ENCODE data around the gene CCDC83. TPM values are rescaled to one million over a fixed set of nuclear protein-coding genes. Genes with fewer than 3 reads are reported as not detected.
A peak's percentile ranks its signal among the peaks of the same experiment; 100 is the strongest.

The CCDC83 gene
- total and polyA plus RNA-seq, 2 experiments from 2014 or later, result not detected

GRCh38 chr11:85945788-85946187 is 90.6 kb downstream of the CCDC83 start:
- no peak for TF ChIP-seq CTCF (IDR thresholded peaks at IDR 0.05; ENCODE audit: low read depth, low read length)
- no peaks in the 10 kb centered on the region for H3K4me1 ChIP-seq (ENCODE audit: low read depth)
- peak in 1 of 2 donors; percentile 22 for DNase-seq (ENCODE audit: low read depth in 1 of 2, low spot score in 1 of 2)
- no peak overlapping the region for H3K27ac ChIP-seq
- H3K27me3 ChIP-seq, result no peaks in the 10 kb centered on the region
- no peaks in the 10 kb centered on the region for H3K36me3 ChIP-seq
- H3K9me3 ChIP-seq (ENCODE audit: low read depth), result no peaks in the 10 kb centered on the region
- H3K4me3 ChIP-seq, result no peak overlapping the region

- DNase-seq (ENCODE audit: low read depth in 1 of 2, low spot score in 1 of 2), result peak in 1 of 2 donors; percentile 52
- TF ChIP-seq CTCF (IDR thresholded peaks at IDR 0.05; ENCODE audit: low read depth, low read length), result no peak
- H3K27me3 ChIP-seq, result no peaks in the 10 kb centered on the region
- no peaks in the 10 kb centered on the region for H3K4me1 ChIP-seq (ENCODE audit: low read depth)
- no peak overlapping the region for H3K27ac ChIP-seq
- H3K36me3 ChIP-seq, result no peaks in the 10 kb centered on the region
- H3K4me3 ChIP-seq, result no peak overlapping the region
- no peaks in the 10 kb centered on the region for H3K9me3 ChIP-seq (ENCODE audit: low read depth)
These were observed 91.0 kb downstream of the CCDC83 start for GRCh38 chr11:85946221-85946620.

DNA sequence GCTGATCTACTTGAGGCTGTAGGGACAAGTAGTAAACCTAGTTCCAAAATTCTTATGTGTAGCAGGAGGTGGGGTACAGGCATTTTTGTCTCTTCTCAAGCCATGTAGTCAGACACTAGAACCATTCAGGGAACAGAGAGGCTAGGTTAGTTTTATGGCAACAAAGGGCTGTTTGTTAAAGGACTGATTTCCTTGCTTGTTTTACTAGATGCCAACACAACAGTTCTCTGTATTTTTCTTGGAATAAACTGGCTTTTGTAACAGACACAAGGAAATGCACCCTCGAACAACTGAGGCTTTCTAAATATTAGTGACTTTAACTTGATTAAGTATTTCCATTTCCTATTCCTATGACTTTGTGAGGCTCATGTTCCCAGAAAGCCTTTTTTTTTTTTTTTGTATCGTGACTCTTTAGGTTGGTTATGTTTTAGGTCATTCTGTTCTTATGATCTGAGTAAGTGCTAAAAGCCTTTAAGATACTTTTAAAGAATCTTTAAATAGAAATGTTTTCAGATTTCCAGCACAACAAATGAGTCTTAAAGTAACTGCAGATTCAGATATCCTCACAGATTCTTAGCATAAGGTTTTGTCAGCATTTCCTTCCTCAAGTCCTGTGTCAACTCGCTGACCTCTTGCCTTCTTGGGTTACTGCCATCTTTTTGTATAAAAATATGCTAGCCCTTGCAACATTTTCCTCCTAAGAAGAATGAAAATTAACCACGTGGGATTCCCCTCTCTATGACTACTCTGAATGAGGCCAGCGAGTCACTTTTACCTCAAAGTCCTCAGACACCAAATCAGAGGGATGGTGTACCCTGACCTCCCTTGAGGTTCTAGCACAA is 92.5 kb downstream of the CCDC83 start:
- no peaks in the 10 kb centered on the region for H3K36me3 ChIP-seq
- TF ChIP-seq CTCF (IDR thresholded peaks at IDR 0.05; ENCODE audit: low read depth, low read length), result no peak
- no peaks in the 10 kb centered on the region for H3K27me3 ChIP-seq
- H3K27ac ChIP-seq, result no peak overlapping the region
- no peaks in the 10 kb centered on the region for H3K9me3 ChIP-seq (ENCODE audit: low read depth)
- peak in 1 of 2 donors; percentile 96 for DNase-seq (ENCODE audit: low read depth in 1 of 2, low spot score in 1 of 2)
- H3K4me3 ChIP-seq, result no peak overlapping the region
- H3K4me1 ChIP-seq (ENCODE audit: low read depth), result no peaks in the 10 kb centered on the region

- no peaks in the 10 kb centered on the region for H3K9me3 ChIP-seq (ENCODE audit: low read depth)
- no peaks in the 10 kb centered on the region for H3K4me1 ChIP-seq (ENCODE audit: low read depth)
- no peak overlapping the region for H3K4me3 ChIP-seq
- H3K36me3 ChIP-seq, result no peaks in the 10 kb centered on the region
- H3K27me3 ChIP-seq, result no peaks in the 10 kb centered on the region
- TF ChIP-seq CTCF (IDR thresholded peaks at IDR 0.05; ENCODE audit: low read depth, low read length), result no peak
- H3K27ac ChIP-seq, result no peak overlapping the region
- DNase-seq (ENCODE audit: low read depth in 1 of 2, low spot score in 1 of 2), result no peak
These were observed 93.7 kb downstream of the CCDC83 start for GRCh38 chr11:85948884-85949283.

DNA sequence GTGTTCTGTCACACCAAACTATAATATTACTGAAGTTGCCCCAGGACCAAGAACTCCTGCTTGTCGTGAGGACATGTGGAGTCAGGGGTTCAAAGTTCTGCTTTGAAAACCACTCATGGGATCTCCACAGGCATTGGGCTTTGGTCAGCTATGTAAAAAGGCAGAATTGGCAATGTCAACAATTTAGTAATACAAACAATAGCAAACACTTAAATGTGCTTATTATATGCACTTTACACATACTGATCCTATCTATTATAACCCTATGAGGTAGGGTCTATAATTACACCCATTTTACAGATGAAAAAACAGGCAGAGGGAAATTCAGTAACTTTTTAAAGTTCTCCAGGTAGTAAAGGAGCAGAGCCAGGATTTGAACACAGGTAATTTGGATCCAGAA is 94.6 kb downstream of the CCDC83 start:
- H3K4me1 ChIP-seq (ENCODE audit: low read depth), result peaks cover 3% of the 10 kb centered on the region
- no peak overlapping the region for H3K4me3 ChIP-seq
- no peaks in the 10 kb centered on the region for H3K9me3 ChIP-seq (ENCODE audit: low read depth)
- H3K27me3 ChIP-seq, result no peaks in the 10 kb centered on the region
- DNase-seq (ENCODE audit: low read depth in 1 of 2, low spot score in 1 of 2), result no peak
- H3K27ac ChIP-seq, result no peak overlapping the region
- no peak for TF ChIP-seq CTCF (IDR thresholded peaks at IDR 0.05; ENCODE audit: low read depth, low read length)
- H3K36me3 ChIP-seq, result no peaks in the 10 kb centered on the region

Data from cardiac muscle cell (in vitro differentiated cells and primary cell).